Neural cell (in vitro differentiated cells): ENCODE data around the gene ATXN7L3B. TPM values are rescaled to one million over a fixed set of nuclear protein-coding genes. Genes with fewer than 3 reads are reported as not detected.

Experiments used
- H2AFZ ChIP-seq: fragments of 200-600, 300-800 bp; sonication (generic), shearing (Covaris generic); 2 replicates; pipeline ENCODE4 v1.6.0; 2014; ENCODE audit warnings: low read depth, mild to moderate bottlenecking, antibody characterized with exemption, low read length, moderate library complexity
- H3F3A ChIP-seq: fragments of 200-600 bp; shearing (Covaris generic); 2 replicates; pipeline ENCODE4 v1.6.1; 2016; ENCODE audit warnings: mild to moderate bottlenecking, moderate library complexity, mixed read lengths, antibody characterized with exemption, low read length; ENCODE audit not compliant: insufficient read depth, poor library complexity, severe bottlenecking
- H3K27ac ChIP-seq: fragments of 200-600, 300-800 bp; sonication (generic), shearing (Covaris generic); 2 replicates; pipeline ENCODE4 v1.5.1; 2014; ENCODE audit warnings: mild to moderate bottlenecking, low read length, moderate library complexity
- H3K27me3 ChIP-seq: fragments of 300-800, 200-600 bp; sonication (generic), shearing (Covaris generic); 2 replicates; pipeline ENCODE4 v1.6.0; 2014; ENCODE audit warnings: mild to moderate bottlenecking, low read depth, low read length, moderate library complexity; ENCODE audit not compliant: insufficient read depth
- H3K36me3 ChIP-seq: fragments of 300-800, 200-600 bp; sonication (generic), shearing (Covaris generic); 2 replicates; pipeline ENCODE4 v1.5.1; 2014; ENCODE audit warnings: mild to moderate bottlenecking, antibody characterized with exemption, low read length, moderate library complexity; ENCODE audit not compliant: insufficient read depth
- H3K4me2 ChIP-seq: fragments of 300-800, 200-600 bp; sonication (generic), shearing (Covaris generic); 2 replicates; pipeline ENCODE4 v1.6.0; 2014; ENCODE audit warnings: mild to moderate bottlenecking, low read length
- H3K4me3 ChIP-seq: fragments of 300-800, 200-600 bp; sonication (generic), shearing (Covaris generic); 2 replicates; pipeline ENCODE4 v1.5.1; 2014; ENCODE audit warnings: mild to moderate bottlenecking, low read length, moderate library complexity
- H3K79me2 ChIP-seq: fragments of 200-600 bp; shearing (Covaris generic); replicated peaks from 2 replicates; pipeline ENCODE4 v1.6.0; 2014; ENCODE audit warnings: mild to moderate bottlenecking, low read length, moderate library complexity; ENCODE audit not compliant: insufficient read depth
- H3K9ac ChIP-seq: fragments of 300-800, 200-600 bp; sonication (generic), shearing (Covaris generic); 2 replicates; pipeline ENCODE4 v1.6.1; 2016; ENCODE audit warnings: mild to moderate bottlenecking, low read length, mixed read lengths
- H3K9me2 ChIP-seq: fragments of 200-600 bp; shearing (Covaris generic); 2 replicates; pipeline ENCODE4 v1.6.1; 2016; ENCODE audit warnings: mild to moderate bottlenecking, low read length, mixed read lengths; ENCODE audit not compliant: insufficient read depth
- H3K9me3 ChIP-seq: fragments of 200-600, 300-800 bp; sonication (generic), shearing (Covaris generic); 2 replicates; pipeline ENCODE4 v1.6.1; 2016; ENCODE audit warnings: mild to moderate bottlenecking, mixed run types, low read length, moderate library complexity, mixed read lengths
- H4K20me1 ChIP-seq: fragments of 200-600 bp; shearing (Covaris generic); 2 replicates; pipeline ENCODE4 v1.6.1; 2016; ENCODE audit warnings: mild to moderate bottlenecking, mixed run types; ENCODE audit not compliant: insufficient read depth
- EP300 ChIP-seq: fragments of 450-650 bp; conservative IDR thresholded peaks from 2 replicates; pipeline ENCODE4 v1.6.1; 2014; ENCODE audit warnings: antibody characterized with exemption, mild to moderate bottlenecking, moderate library complexity; ENCODE audit not compliant: poor library complexity, severe bottlenecking
- EZH2 ChIP-seq: fragments of 200-600, 300-800 bp; shearing (Covaris generic), sonication (generic); IDR thresholded peaks from 2 replicates; pipeline ENCODE4 v1.6.1; 2014; ENCODE audit warnings: antibody characterized with exemption, low read length, borderline replicate concordance, mild to moderate bottlenecking; ENCODE audit not compliant: insufficient read depth, poor library complexity, severe bottlenecking
- MXI1 ChIP-seq: fragments of 450-650 bp; conservative IDR thresholded peaks from 2 replicates; pipeline ENCODE4 v1.6.1; 2014; ENCODE audit warnings: antibody characterized with exemption, mild to moderate bottlenecking; ENCODE audit not compliant: poor library complexity, severe bottlenecking
- POLR2AphosphoS5 ChIP-seq: IDR thresholded peaks from 2 replicates; pipeline ENCODE4 v1.6.1; 2012
- RAD21 ChIP-seq: fragments of 450-650 bp; conservative IDR thresholded peaks from 2 replicates; pipeline ENCODE4 v1.6.1; 2014; ENCODE audit warnings: antibody characterized with exemption, mild to moderate bottlenecking, moderate library complexity
- SMC3 ChIP-seq: fragments of 450-650 bp; conservative IDR thresholded peaks from 2 replicates; pipeline ENCODE4 v1.6.1; 2014; ENCODE audit warnings: antibody characterized with exemption, mild to moderate bottlenecking, moderate library complexity; ENCODE audit not compliant: poor library complexity
- TAF1 ChIP-seq: IDR thresholded peaks from 2 replicates; pipeline ENCODE4 v1.6.1; 2012; ENCODE audit warnings: low read depth
- polyA plus RNA-seq: library from polyadenylated mRNA; depleted of rRNA; stranded (reverse); fragments of >200 nt; gene quantifications from 2 replicates; pipeline ENCODE4 v1.2.3, GENCODE V29; 2014
- TF ChIP-seq, protein P1 (sequence below): IDR thresholded peaks from 2 replicates; pipeline ENCODE4 v1.6.1; 2012; ENCODE audit warnings: borderline replicate concordance
- TF ChIP-seq, protein P2 (sequence below): fragments of 450-650 bp; IDR thresholded peaks from 2 replicates; pipeline ENCODE4 v1.5.1; 2014; ENCODE audit warnings: antibody characterized with exemption, mild to moderate bottlenecking, moderate library complexity; ENCODE audit not compliant: poor library complexity, severe bottlenecking

The ATXN7L3B gene
- polyA plus RNA-seq, 1 donor from 2014 or later, result 90.3 TPM

DNA sequence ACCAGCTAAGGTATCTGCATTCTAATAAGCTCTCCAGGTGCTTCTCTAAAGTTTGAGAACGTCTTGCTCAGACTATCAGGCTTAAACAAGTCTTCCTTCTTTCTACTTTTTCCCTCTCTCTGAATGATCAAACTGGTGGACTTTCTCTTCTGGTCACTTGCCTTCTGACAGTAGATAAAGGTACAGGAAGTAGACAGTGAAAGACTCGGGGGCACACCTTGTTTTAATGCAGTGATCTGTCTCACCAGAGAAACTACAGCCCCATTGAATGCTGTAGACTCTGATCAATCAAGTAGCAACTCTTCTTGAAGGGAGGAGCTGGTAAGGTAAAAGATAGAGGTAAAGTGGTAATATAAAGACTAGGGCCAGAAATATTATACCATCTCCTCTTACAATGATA is 48.1 kb upstream of the ATXN7L3B start:
- no peaks in the 10 kb centered on the region for H3F3A ChIP-seq
- H4K20me1 ChIP-seq, result no peaks in the 10 kb centered on the region
- TF ChIP-seq EZH2, result no peak
- no peak for TF ChIP-seq RAD21
- TF ChIP-seq MXI1, result no peak
- TF ChIP-seq TAF1, result no peak
- TF ChIP-seq POLR2AphosphoS5, result no peak
- TF ChIP-seq SMC3, result no peak
- TF ChIP-seq, protein P1, sequence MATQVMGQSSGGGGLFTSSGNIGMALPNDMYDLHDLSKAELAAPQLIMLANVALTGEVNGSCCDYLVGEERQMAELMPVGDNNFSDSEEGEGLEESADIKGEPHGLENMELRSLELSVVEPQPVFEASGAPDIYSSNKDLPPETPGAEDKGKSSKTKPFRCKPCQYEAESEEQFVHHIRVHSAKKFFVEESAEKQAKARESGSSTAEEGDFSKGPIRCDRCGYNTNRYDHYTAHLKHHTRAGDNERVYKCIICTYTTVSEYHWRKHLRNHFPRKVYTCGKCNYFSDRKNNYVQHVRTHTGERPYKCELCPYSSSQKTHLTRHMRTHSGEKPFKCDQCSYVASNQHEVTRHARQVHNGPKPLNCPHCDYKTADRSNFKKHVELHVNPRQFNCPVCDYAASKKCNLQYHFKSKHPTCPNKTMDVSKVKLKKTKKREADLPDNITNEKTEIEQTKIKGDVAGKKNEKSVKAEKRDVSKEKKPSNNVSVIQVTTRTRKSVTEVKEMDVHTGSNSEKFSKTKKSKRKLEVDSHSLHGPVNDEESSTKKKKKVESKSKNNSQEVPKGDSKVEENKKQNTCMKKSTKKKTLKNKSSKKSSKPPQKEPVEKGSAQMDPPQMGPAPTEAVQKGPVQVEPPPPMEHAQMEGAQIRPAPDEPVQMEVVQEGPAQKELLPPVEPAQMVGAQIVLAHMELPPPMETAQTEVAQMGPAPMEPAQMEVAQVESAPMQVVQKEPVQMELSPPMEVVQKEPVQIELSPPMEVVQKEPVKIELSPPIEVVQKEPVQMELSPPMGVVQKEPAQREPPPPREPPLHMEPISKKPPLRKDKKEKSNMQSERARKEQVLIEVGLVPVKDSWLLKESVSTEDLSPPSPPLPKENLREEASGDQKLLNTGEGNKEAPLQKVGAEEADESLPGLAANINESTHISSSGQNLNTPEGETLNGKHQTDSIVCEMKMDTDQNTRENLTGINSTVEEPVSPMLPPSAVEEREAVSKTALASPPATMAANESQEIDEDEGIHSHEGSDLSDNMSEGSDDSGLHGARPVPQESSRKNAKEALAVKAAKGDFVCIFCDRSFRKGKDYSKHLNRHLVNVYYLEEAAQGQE, result no peak
- no peak for TF ChIP-seq EP300
- TF ChIP-seq, protein P2, sequence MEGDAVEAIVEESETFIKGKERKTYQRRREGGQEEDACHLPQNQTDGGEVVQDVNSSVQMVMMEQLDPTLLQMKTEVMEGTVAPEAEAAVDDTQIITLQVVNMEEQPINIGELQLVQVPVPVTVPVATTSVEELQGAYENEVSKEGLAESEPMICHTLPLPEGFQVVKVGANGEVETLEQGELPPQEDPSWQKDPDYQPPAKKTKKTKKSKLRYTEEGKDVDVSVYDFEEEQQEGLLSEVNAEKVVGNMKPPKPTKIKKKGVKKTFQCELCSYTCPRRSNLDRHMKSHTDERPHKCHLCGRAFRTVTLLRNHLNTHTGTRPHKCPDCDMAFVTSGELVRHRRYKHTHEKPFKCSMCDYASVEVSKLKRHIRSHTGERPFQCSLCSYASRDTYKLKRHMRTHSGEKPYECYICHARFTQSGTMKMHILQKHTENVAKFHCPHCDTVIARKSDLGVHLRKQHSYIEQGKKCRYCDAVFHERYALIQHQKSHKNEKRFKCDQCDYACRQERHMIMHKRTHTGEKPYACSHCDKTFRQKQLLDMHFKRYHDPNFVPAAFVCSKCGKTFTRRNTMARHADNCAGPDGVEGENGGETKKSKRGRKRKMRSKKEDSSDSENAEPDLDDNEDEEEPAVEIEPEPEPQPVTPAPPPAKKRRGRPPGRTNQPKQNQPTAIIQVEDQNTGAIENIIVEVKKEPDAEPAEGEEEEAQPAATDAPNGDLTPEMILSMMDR, result no peak
- H3K36me3 ChIP-seq, result no peaks in the 10 kb centered on the region
- no peaks in the 10 kb centered on the region for H3K79me2 ChIP-seq
- H3K27me3 ChIP-seq, result no peaks in the 10 kb centered on the region
- no peak overlapping the region for H3K4me3 ChIP-seq
- no peak overlapping the region for H2AFZ ChIP-seq
- no peak overlapping the region for H3K27ac ChIP-seq
- no peaks in the 10 kb centered on the region for H3K9me3 ChIP-seq
- H3K4me2 ChIP-seq, result no peak overlapping the region
- no peaks in the 10 kb centered on the region for H3K9me2 ChIP-seq
- no peak overlapping the region for H3K9ac ChIP-seq

DNA sequence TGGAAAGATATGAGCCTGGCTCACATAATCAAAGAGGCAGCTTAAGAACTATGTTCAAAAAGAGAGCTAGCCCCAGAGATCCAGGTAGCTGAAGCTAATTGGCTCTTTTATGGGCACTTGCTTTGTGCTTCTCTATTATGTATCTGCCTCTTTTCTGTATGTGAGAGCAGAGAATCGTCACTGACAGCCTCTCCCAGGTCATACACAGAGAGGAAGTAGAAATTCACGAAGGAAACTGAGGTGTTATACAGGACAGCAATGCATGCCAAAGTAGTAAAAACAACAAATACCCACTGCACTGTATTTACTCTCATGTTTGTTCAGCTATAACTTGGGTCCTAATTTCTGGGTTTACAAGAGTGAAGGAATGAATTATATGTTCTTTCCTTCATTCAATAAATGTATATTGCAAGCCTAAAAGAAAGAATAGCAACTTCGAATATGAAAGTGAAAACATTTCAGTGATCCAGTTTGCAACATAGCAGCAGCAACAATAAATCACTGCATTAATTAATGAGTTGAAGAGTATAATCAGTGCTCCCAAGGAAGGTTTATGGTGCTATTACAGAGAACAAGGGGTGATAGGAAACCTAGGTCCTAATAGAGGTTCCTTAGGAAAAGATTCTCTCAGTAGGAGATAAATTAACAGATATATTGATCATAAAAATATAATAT is 47.1 kb upstream of the ATXN7L3B start:
- no peaks in the 10 kb centered on the region for H3F3A ChIP-seq
- no peak overlapping the region for H3K27ac ChIP-seq
- H3K9ac ChIP-seq, result no peak overlapping the region
- H3K9me3 ChIP-seq, result no peaks in the 10 kb centered on the region
- H3K4me2 ChIP-seq, result no peak overlapping the region
- H3K27me3 ChIP-seq, result no peaks in the 10 kb centered on the region
- H3K79me2 ChIP-seq, result no peaks in the 10 kb centered on the region
- H3K9me2 ChIP-seq, result no peaks in the 10 kb centered on the region
- H4K20me1 ChIP-seq, result no peaks in the 10 kb centered on the region
- H3K4me3 ChIP-seq, result no peak overlapping the region
- TF ChIP-seq, protein P2, result no peak
- TF ChIP-seq RAD21, result no peak
- TF ChIP-seq MXI1, result no peak
- no peak for TF ChIP-seq EZH2
- TF ChIP-seq SMC3, result no peak
- TF ChIP-seq, protein P1, result no peak
- no peak for TF ChIP-seq EP300
- TF ChIP-seq POLR2AphosphoS5, result no peak
- TF ChIP-seq TAF1, result no peak
- no peak overlapping the region for H2AFZ ChIP-seq
- no peaks in the 10 kb centered on the region for H3K36me3 ChIP-seq
